ENCODE results near the gene SPC25. TPM values are rescaled to one million over a fixed set of nuclear protein-coding genes. Genes with fewer than 3 reads are reported as not detected.

The SPC25 gene
- total RNA-seq, 2 experiments from 2014 or later: 26.8 to 29.0 TPM

- POLR2A ChIA-PET: no interaction called here
- CTCF ChIA-PET: no interaction called here
These were observed 37.7 kb downstream of the SPC25 start for GRCh38 chr2:168852481-168852880.

GRCh38 chr2:168851674-168852320 is 38.4 kb downstream of the SPC25 start:
- ChIA-PET POLR2A (no interaction called here), CTCF (no interaction called here)

- CTCF ChIA-PET: no interaction called here
- POLR2A ChIA-PET: no interaction called here
These were observed 39.4 kb downstream of the SPC25 start for GRCh38 chr2:168850846-168851245.

- ChIA-PET POLR2A (interaction anchor here (0.7 kb wide), 1 partner anchor 546 kb away, joined by 5 read pairs; no protein-coding TSS in a partner anchor), CTCF (interaction anchor here (0.7 kb wide), 1 partner anchor 513 kb away, joined by 4 read pairs; no protein-coding TSS in a partner anchor)
These were observed 40.6 kb downstream of the SPC25 start for GRCh38 chr2:168849610-168850009.

DNA sequence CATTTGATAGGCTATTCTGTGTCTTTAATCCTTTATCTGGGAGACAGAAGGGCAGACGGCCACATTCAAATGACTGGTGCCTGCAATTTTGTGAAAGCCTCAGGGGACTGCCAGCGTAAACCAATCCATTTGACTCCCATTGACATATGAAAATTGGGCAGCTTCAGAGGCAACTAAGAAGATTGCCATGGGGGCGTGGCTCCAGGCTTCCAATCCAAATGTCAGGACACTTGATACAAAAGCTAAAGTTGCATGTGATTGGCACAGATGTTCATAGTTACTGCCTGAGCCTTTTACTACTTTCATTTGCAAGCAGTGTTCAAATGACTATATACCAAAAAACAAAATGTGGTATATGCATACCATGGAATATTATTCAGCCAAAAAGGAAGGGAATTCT is 42.0 kb downstream of the SPC25 start:
- ChIA-PET POLR2A (no interaction called here), CTCF (no interaction called here)

- ChIA-PET POLR2A (no interaction called here), CTCF (no interaction called here)
These were observed 47.0 kb downstream of the SPC25 start for GRCh38 chr2:168843253-168843652.

DNA sequence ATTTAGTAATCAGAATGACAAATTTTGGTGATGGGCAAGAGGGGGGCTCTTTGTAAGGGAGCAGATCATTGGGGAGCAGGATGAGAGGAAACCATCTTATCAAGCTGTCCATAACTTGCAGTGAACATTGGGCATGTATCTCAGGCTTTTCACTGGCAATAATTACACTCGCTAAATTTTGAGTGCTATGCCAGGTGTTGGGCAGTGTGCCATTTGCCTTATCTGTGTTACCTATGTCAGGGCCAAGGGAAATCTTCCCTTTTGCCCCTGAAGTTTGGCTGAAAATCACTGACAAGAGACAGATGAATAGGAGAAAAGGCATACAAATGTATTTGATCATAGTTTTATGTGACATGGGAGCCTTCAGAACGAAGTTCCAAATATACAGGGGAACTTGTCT is 48.8 kb downstream of the SPC25 start:
- ChIA-PET CTCF (no interaction called here), POLR2A (no interaction called here)

DNA sequence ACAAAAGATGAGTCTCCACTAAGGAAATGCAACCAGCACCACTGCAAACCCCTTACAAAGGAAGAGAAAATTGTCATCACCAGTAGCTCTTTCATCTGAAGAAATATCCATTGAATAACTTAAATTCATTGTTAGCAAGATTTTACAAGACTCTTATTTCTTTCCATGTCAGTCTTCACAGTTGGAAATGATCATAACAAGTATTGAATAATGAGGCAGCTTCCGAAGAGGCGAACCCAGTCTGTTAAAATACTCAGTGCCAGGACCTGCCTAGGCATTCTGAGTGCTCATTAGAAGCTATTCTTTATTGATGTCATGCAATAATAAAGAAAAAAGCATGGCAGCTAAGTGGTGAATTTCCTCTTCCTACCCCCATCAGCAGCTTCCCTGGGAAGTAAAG is 54.3 kb downstream of the SPC25 start:
- CTCF ChIA-PET: no interaction called here
- POLR2A ChIA-PET: no interaction called here

DNA sequence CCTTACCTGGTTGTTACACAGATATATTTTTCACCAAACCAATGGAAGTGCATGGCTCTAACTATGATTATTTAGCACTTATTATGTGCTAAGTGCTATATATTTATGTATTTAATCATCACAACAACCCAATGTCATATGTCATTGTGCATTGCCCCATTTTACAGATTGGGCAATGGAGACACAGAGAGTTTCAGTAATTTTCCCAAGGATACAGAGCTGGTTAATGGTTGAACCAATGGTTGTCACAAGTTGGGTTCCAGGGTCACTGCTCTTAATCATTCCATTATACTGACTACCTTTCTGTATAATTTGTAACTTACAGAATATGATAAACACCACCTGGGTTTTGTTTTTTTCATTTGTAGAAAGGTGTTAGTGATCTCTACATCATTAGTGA is 58.6 kb downstream of the SPC25 start:
- CTCF ChIA-PET: no interaction called here

GRCh38 chr2:168830958-168831357 is 59.3 kb downstream of the SPC25 start:
- ChIA-PET POLR2A (no interaction called here), CTCF (no interaction called here)

More for the DNA sequence above, 58.6 kb downstream of the SPC25 start:
- POLR2A ChIA-PET: no interaction called here

- POLR2A ChIA-PET: no interaction called here
- CTCF ChIA-PET: no interaction called here
These were observed 65.1 kb downstream of the SPC25 start for GRCh38 chr2:168825126-168825525.

DNA sequence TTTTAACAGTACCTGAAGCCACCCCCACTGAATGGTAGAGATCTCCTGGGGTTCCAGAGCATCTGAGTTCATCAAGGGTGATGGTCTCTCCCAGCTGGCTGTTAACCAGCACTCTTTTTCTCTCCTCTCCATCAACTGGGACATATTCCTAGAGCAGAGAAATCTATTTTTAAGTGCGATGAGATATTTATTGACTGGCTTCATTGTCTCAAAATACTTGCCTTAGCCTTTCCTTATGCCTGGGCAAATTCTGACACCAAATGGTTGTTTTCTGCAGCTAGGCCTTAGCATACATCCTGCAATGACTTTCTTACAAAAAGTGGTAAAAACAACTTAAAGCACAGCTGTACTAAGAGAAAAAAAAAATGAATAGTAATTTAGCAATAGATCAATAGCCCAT is 68.2 kb downstream of the SPC25 start:
- ChIA-PET POLR2A (no interaction called here), CTCF (no interaction called here)

GRCh38 chr2:168821577-168821976 is 68.7 kb downstream of the SPC25 start:
- CTCF ChIA-PET: no interaction called here
- POLR2A ChIA-PET: no interaction called here

Other genes with a start within 250 kb of the SPC25 start
- not detected for gene NOSTRIN, start 87.8 kb downstream of the SPC25 start, total RNA-seq
- gene G6PC2, start 10.9 kb upstream of the SPC25 start, total RNA-seq: not detected
- not detected for gene ABCB11, start 140.9 kb upstream of the SPC25 start, total RNA-seq
- under 1 TPM in 1 of 2 experiments, not detected in 1; 0.19 TPM for gene DHRS9, start 179.1 kb upstream of the SPC25 start, total RNA-seq